GM12878 (cell line): ENCODE measurements around the gene CD96. TPM values are rescaled to one million over a fixed set of nuclear protein-coding genes. Genes with fewer than 3 reads are reported as not detected.

Experiments used
- ATAC-seq: fragments of 200-7000 bp; cut with Tn5 transposase; 3 replicates; pipeline ENCODE4 v1.9.1; 2020; ENCODE audit warnings: mild to moderate bottlenecking, moderate library complexity
- BruUV-seq: library from RNA; stranded (reverse); fragments of 400-500 nt; replicated peaks from 2 replicates; lab custom pipeline; 2021; lab: Mats Ljungman, UMichigan
- CTCF ChIA-PET: fragments of 300-600 bp; sonication (Branson Sonifier 250); formaldehyde crosslinking; extraction: SDS; loops from one replicate; lab custom pipeline; 2021; ENCODE audit warnings: inconsistent platforms; lab: Yijun Ruan, JAX
- POLR2A ChIA-PET: fragments of 350-600 bp; formaldehyde crosslinking; extraction: SDS; loops from one replicate; lab custom pipeline; 2021; ENCODE audit warnings: inconsistent platforms; lab: Charles Lee
- RAD21 ChIA-PET: fragments of 300-600 bp; sonication (Branson Sonifier 250); formaldehyde crosslinking; loops from one replicate; lab custom pipeline; 2023; ENCODE audit warnings: antibody characterized with exemption; ENCODE audit not compliant: unreplicated experiment; lab: Charles Lee
- SMC1A ChIA-PET: fragments of 300-600 bp; sonication (Branson Sonifier 250); formaldehyde crosslinking; loops from one replicate; lab custom pipeline; 2023; ENCODE audit not compliant: unreplicated experiment, uncharacterized antibody; lab: Charles Lee
- DNase-seq: peaks from one replicate; pipeline ENCODE4 v3.0.0-alpha.2; 2011; ENCODE audit warnings: low read depth, low spot score
- FAIRE-seq: peaks from 3 replicates; lab custom pipeline; 2011; peaks lifted over from hg19 to GRCh38; lab: Jason Lieb, UNC
- H2AFZ ChIP-seq: 2 replicates; pipeline ENCODE4 v1.6.0; 2011; ENCODE audit warnings: low read depth, low read length, control low read depth; ENCODE audit not compliant: control insufficient read depth
- H3K27ac ChIP-seq: 2 replicates; pipeline ENCODE4 v1.5.1; 2011; ENCODE audit warnings: control low read depth; ENCODE audit not compliant: control insufficient read depth, insufficient read depth
- H3K27me3 ChIP-seq, 2 experiments: replicated peaks in 1 of 2; 2 replicates each; pipeline versions ENCODE4 v1.6.0 to v1.6.1; 2011; ENCODE audit warnings: low read length in 1 of 2; ENCODE audit not compliant: control insufficient read depth in 2 of 2, insufficient read depth in 2 of 2
- H3K36me3 ChIP-seq, 2 experiments: 2 replicates each; pipeline ENCODE4 v1.5.1; 2011; ENCODE audit warnings: low read length in 1 of 2; ENCODE audit not compliant: control insufficient read depth in 2 of 2, insufficient read depth in 2 of 2
- H3K4me1 ChIP-seq: 2 replicates; pipeline ENCODE4 v1.6.1; 2011; ENCODE audit warnings: mild to moderate bottlenecking, low read length, moderate library complexity, mixed read lengths; ENCODE audit not compliant: control insufficient read depth, insufficient read depth
- H3K4me2 ChIP-seq: 2 replicates; pipeline ENCODE4 v1.6.0; 2011; ENCODE audit warnings: control low read depth; ENCODE audit not compliant: control insufficient read depth, insufficient read depth
- H3K4me3 ChIP-seq: fragments of 200-600 bp; sonication (generic); 2 replicates; pipeline ENCODE4 v1.5.1; 2016
- H3K79me2 ChIP-seq: 2 replicates; pipeline ENCODE4 v1.6.0; 2011; ENCODE audit warnings: low read length; ENCODE audit not compliant: control insufficient read depth, insufficient read depth
- H3K9ac ChIP-seq: 2 replicates; pipeline ENCODE4 v1.8.0; 2011; ENCODE audit warnings: low read length, control low read depth, mixed read lengths; ENCODE audit not compliant: control insufficient read depth, insufficient read depth
- H3K9me3 ChIP-seq: replicated peaks from 3 replicates; pipeline ENCODE4 v1.5.1; 2011; ENCODE audit warnings: mild to moderate bottlenecking, low read length; ENCODE audit not compliant: control insufficient read depth, insufficient read depth
- H4K20me1 ChIP-seq: 2 replicates; pipeline ENCODE4 v1.6.0; 2011; ENCODE audit not compliant: control insufficient read depth, insufficient read depth
- BCL3 ChIP-seq: IDR thresholded peaks from 2 replicates; pipeline ENCODE4 v1.6.1; 2011; ENCODE audit warnings: borderline replicate concordance, low read depth, mild to moderate bottlenecking, moderate library complexity, low read length; ENCODE audit not compliant: insufficient read depth, poor library complexity, severe bottlenecking
- E2F4 ChIP-seq: IDR thresholded peaks from 2 replicates; pipeline ENCODE4 v1.6.1; 2012; ENCODE audit warnings: low read depth, low read length, improper control_type of control experiment
- IKZF2 ChIP-seq, 2 experiments: fragments of 450-650 bp; IDR thresholded peaks; 2 replicates each; pipeline ENCODE4 v1.6.1; 2017; ENCODE audit warnings: mild to moderate bottlenecking in 2 of 2, moderate library complexity in 2 of 2
- KAT2A ChIP-seq: conservative IDR thresholded peaks from 2 replicates; pipeline ENCODE4 v1.6.1; 2011; ENCODE audit warnings: low read depth, low read length; ENCODE audit not compliant: control insufficient read depth
- KDM1A ChIP-seq: fragments of 200-600 bp; sonication (generic); IDR thresholded peaks from 2 replicates; pipeline ENCODE4 v1.6.1; 2016; ENCODE audit warnings: borderline replicate concordance
- MEF2B ChIP-seq: fragments of 450-650 bp; IDR thresholded peaks from 2 replicates; pipeline ENCODE4 v1.6.1; 2018; ENCODE audit warnings: mild to moderate bottlenecking, moderate library complexity; ENCODE audit not compliant: partially characterized antibody, poor library complexity, severe bottlenecking
- NR2C2 ChIP-seq: IDR thresholded peaks from 2 replicates; pipeline ENCODE4 v1.6.1; 2011; ENCODE audit warnings: borderline replicate concordance, low read depth; ENCODE audit not compliant: control insufficient read depth, insufficient read length
- RCOR1 ChIP-seq: conservative IDR thresholded peaks from 2 replicates; pipeline ENCODE4 v1.6.1; 2012; ENCODE audit warnings: low read depth, low read length, improper control_type of control experiment
- SMAD1 ChIP-seq: fragments of 450-650 bp; IDR thresholded peaks from 2 replicates; pipeline ENCODE4 v1.6.1; 2018; ENCODE audit warnings: mild to moderate bottlenecking, low read depth; ENCODE audit not compliant: partially characterized antibody
- STAT3 ChIP-seq: IDR thresholded peaks from 2 replicates; pipeline ENCODE4 v1.6.1; 2011; ENCODE audit warnings: low read depth, low read length, improper control_type of control experiment
- SUZ12 ChIP-seq: fragments of 200-600 bp; sonication (generic); IDR thresholded peaks from one replicate; pipeline ENCODE4 v1.6.1; 2018; ENCODE audit warnings: antibody characterized with exemption, mild to moderate bottlenecking; ENCODE audit not compliant: unreplicated experiment
- TCF3 ChIP-seq: IDR thresholded peaks from 2 replicates; pipeline ENCODE4 v1.6.1; 2012; ENCODE audit warnings: low read depth, mild to moderate bottlenecking, low read length, borderline replicate concordance; ENCODE audit not compliant: insufficient read depth
- ZNF24 ChIP-seq: fragments of 450-650 bp; IDR thresholded peaks from 2 replicates; pipeline ENCODE4 v1.6.1; 2017; ENCODE audit warnings: antibody characterized with exemption, mild to moderate bottlenecking
- ZNF687 ChIP-seq: fragments of 450-650 bp; IDR thresholded peaks from 2 replicates; pipeline ENCODE4 v1.6.1; 2017; ENCODE audit warnings: mild to moderate bottlenecking, moderate library complexity
- WGBS: methylation state at CpG from one replicate; pipeline ENCODE4 v1.1.6; 2016; ENCODE audit warnings: low lambda C conversion rate; ENCODE audit not compliant: insufficient replicate concordance, insufficient coverage; ENCODE audit errors: missing lambda C conversion rate; 5-methylcytosine and 5-hydroxymethylcytosine counted together
- in situ Hi-C: fragments of 300-500 bp; cut with MboI; formaldehyde crosslinking; loops from 9 replicates; pipeline ENCODE4 v1.14.3; 2018; ENCODE audit warnings: mixed read lengths
- intact Hi-C: fragments of 100-400 bp; cut with micrococcal nuclease; formaldehyde crosslinking; loops from one replicate; pipeline ENCODE4 v1.14.2; 2022; ENCODE audit not compliant: unreplicated experiment
- polyA plus RNA-seq, 11 experiments: library from polyadenylated mRNA; depleted of rRNA in 4 of 11; unstranded in 6 of 11; stranded (reverse) in 5 of 11; fragments of >200 nt; fragmentation: Nextera tagmentation in 4 of 11; fragmentation: Illumina TruSeq in 1 of 11; extraction: Ambion mirVana in 4 of 11; extraction: Trizol in 1 of 11; gene quantifications; 1 replicate in 1 of 11; 2 replicates in 10 of 11; pipeline versions ENCODE4 v1.2.1 to v1.2.3, GENCODE V29; 2011 to 2016; ENCODE audit warnings: inconsistent platforms in 2 of 11, missing spikeins in 2 of 11, low read depth in 1 of 11
- total RNA-seq, 4 experiments: library from RNA; depleted of rRNA in 3 of 4; stranded (reverse); fragments of >200 nt in 3 of 4; fragmentation: Illumina TruSeq in 1 of 4; extraction: Trizol in 1 of 4; gene quantifications; 2 replicates each; pipeline versions ENCODE4 v1.2.1 to v1.2.3, GENCODE V29; 2013 to 2021

Gene CD96
- total and polyA plus RNA-seq, 10 of the 15 experiments (the other 5 are each of a cell fraction or from before 2014, with no cell fraction given) = 0.13 to 10.1 (median 0.47) TPM

GRCh38 chr3:111617912-111618601, 76.1 kb downstream of the CD96 start:
- ChIA-PET POLR2A (interaction anchor here (0.8 kb wide), 1 partner anchor 10 kb away, joined by 3 read pairs; no protein-coding TSS in a partner anchor), CTCF (interaction anchor here (0.7 to 4.9 kb wide), 7 partner anchors 16 to 75 kb away, joined by 3 to 61 read pairs (median 3); no protein-coding TSS in a partner anchor), SMC1A (interaction anchor here (0.6 to 4.4 kb wide), 7 partner anchors 8 to 82 kb away, joined by 3 to 41 read pairs (median 3); partner anchors contain the start of gene ZBED2), RAD21 (interaction anchor here (0.7 to 5.0 kb wide), 6 partner anchors 26 to 644 kb away, joined by 3 to 30 read pairs (median 4); partner anchors contain the start of gene ABHD10)
- no peak for DNase-seq
- TF ChIP-seq STAT3 (no peak), SUZ12 (no peak), ZNF687 (no peak), IKZF2 (IDR thresholded peaks at IDR 0.05) (no peak), KDM1A (no peak), MEF2B (no peak), NR2C2 (no peak), ZNF24 (no peak), KAT2A (no peak), BCL3 (no peak), TCF3 (no peak), RCOR1 (no peak), SMAD1 (no peak), E2F4 (no peak)
- Histone ChIP-seq H3K9me3 (no peaks in the 10 kb centered on the region), H3K27ac (no peak overlapping the region), H3K79me2 (no peaks in the 10 kb centered on the region), H3K4me1 (no peaks in the 10 kb centered on the region), H2AFZ (no peak overlapping the region), H3K27me3 (no peaks in the 10 kb centered on the region; a peak in 1 of 4 replicates), H4K20me1 (no peaks in the 10 kb centered on the region), H3K36me3 (no peaks in the 10 kb centered on the region), H3K9ac (no peak overlapping the region), H3K4me2 (no peak overlapping the region), H3K4me3 (no peak overlapping the region)
- intact Hi-C loops = no loop called here
- FAIRE-seq = no peak
- BruUV-seq = no TSS peak
- 52% methylated on average over 5 of the region's 5 CpGs for WGBS
- in situ Hi-C loops = no loop called here
- no peak for ATAC-seq
